ELF-1 (cell line): ENCODE data around the gene RAD51B.
A peak's percentile ranks its signal among the peaks of the same experiment; 100 is the strongest.

ENCODE experiments used
- DNase-seq: peaks from one replicate; pipeline ENCODE4 v3.0.0-alpha.2; 2016; ENCODE audit warnings: low read depth, low spot score

The RAD51B gene

DNA sequence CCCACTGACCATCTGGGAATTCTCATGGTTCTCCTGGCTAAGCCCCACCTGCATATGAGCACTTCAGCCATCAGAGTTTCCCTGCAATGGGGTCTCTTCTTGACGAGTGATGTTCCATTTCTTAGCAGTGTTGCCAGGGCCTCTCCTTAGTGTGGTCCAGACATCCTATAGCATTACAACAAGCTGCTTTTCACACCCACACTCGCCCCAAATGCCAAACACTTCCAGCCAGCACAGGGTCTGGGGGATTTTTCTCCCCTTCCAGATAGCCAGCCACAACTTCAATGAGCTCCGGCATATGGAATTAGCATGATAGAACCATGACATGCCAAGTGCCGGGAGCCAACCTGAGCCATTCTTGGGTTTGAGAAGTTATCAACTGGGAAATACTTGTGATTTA is 705.9 kb downstream of the RAD51B start:
- DNase-seq: no peak

DNA sequence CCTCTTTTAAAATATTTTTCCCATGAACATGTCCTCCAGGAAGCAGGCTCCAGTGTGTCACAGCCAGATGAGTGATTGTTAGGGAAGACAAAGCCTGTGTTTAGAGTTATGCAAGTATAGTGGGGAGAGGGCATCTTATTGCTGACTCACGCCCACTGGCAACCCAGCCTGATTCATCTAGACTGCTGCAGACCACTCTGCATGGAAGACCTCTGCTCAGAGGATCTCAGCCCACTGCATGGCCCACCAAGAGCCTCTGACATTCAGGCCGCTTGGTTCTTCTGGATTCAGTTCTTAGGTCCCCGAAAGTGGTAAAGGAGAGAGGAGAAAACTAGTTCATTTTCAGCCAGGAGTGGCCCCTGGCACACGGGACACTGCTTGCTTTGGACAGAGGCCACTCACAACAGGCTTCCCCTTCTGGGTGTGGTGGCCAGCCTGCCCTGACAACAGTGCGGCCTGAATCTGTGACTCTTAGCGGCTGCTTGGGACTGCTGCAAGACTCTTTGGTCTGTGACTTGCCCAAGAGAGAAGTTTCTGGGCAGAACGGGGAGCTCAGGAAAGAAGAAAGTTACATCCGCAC is 707.0 kb downstream of the RAD51B start:
- DNase-seq: no peak

DNA sequence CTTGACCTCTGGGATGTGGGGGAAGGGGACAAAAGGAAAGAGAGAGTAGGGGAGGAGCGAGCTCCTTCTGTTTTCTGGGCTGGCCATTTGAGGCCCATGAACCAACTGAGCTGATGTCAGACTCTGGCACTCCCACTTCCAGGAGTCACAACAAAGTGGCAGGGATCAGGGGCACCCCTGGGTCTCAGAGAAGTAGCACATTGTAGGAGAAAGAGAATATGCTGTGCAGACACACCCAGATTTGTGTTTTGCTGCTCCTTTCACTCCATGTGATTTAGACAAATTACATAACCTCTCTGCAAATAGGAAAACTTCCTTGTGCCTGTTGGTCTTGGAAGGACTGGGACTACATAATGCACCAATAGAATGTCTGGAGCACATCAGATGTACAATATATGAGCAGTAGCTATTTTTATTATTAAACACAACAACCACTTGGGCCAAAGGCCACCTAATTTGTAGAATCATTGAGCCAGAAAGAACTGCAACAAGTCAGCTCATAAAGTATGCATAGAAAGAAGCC is 707.8 kb downstream of the RAD51B start:
- DNase-seq: no peak

GRCh38 chr14:68528040-68528687 is 708.6 kb downstream of the RAD51B start:
- no peak for DNase-seq

DNA sequence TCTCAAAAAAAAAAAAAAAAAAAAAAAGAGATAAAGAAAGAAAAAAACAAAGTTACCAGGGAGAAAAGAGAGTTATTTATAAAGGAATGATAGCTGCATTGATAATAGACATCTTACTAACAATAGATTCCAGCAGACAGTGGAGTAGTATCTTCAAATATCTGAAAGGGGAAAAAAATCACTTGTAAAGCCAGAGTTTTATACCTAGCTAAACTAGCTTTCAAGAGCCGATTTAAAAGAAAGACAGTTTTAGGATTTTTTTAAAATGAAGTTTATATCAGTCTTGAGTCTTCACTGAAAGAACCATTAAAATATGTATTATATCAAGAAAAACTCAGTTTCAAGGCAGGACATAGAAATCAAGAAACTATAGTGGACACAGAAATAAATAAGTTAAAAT is 710.9 kb downstream of the RAD51B start:
- no peak for DNase-seq

- no peak for DNase-seq
Measured at GRCh38 chr14:68532496-68532895, 712.9 kb downstream of the RAD51B start.

DNA sequence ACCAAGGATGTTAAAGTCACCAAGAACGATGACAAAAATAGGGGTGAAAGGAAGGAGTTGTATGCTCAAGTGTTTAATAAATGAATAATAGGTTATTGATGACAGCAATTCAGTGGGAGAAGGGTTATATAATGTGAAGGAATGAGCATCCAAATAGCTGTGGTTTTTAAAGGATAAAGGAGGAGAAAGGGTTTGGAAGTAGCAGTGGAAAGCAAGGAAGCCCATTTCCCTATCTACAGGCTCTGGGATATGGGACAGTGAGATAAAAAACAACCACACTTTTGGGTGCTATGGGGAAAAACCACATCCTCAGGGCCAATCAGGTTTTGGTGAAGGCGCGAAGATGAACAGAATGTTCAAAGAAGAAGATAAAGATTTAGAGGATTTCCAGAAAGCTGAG is 714.7 kb downstream of the RAD51B start:
- no peak for DNase-seq

DNA sequence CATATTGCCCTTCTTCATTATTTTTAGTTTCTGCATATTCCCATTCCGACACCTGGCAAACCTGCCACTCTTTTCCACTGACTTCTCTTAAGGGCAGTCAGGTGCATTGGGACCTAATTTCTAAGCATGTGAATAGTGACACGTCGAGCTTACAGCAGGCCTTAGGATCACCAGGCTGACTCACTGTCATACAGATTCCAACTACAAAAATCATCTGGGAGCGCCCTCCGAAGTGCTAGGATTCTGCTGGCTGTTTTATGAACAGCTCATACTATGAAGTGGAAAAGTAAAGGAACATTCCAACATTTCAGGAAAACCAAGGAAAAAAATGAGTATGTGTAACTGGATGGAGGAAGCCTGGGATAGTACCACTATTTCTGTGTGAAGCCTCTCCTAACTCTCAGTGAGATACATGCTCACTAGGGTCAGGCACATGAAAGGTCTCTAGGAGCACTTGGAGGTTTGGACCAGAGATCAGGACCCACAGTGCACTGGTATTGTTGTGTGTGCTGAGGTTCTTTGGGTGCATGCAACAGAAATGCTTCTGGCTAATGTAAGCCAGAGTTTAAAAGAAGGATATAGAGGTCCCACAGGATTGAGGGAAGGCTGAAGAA is 715.9 kb downstream of the RAD51B start:
- DNase-seq: no peak

GRCh38 chr14:68536018-68536410 is 716.4 kb downstream of the RAD51B start:
- no peak for DNase-seq

- no peak for DNase-seq
Measured at GRCh38 chr14:68538639-68539038, 719.1 kb downstream of the RAD51B start.

DNA sequence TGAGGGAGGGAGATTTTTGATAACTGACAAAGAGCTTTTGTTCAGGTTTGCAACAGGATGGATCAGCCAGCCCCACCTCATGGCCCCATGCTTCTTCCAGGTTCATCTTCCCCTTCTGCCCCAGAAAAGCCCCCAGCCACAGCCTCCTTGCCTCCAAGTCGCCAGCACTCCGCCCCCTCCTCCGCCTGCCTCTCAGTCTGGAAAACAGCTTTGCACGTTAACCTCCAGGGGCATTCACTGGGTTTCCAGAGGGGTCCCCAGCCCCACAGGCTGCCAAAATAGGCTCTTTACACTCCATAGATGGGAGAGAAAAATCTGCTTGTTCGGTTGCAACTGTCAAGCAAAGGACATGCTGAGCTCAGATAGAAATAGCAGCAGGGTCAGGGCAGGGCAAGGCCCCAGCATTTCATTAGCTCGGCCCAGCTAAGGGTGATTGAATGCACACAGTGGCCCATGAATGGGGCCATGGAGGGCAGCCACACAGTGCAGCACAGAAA is 719.7 kb downstream of the RAD51B start:
- no peak for DNase-seq

GRCh38 chr14:68539789-68540188 is 720.2 kb downstream of the RAD51B start:
- DNase-seq: no peak

- no peak for DNase-seq
Measured at GRCh38 chr14:68541178-68541896, 721.8 kb downstream of the RAD51B start.

- no peak for DNase-seq
Measured at GRCh38 chr14:68542346-68542745, 722.8 kb downstream of the RAD51B start.

GRCh38 chr14:68543516-68543915 is 723.9 kb downstream of the RAD51B start:
- DNase-seq: no peak

DNA sequence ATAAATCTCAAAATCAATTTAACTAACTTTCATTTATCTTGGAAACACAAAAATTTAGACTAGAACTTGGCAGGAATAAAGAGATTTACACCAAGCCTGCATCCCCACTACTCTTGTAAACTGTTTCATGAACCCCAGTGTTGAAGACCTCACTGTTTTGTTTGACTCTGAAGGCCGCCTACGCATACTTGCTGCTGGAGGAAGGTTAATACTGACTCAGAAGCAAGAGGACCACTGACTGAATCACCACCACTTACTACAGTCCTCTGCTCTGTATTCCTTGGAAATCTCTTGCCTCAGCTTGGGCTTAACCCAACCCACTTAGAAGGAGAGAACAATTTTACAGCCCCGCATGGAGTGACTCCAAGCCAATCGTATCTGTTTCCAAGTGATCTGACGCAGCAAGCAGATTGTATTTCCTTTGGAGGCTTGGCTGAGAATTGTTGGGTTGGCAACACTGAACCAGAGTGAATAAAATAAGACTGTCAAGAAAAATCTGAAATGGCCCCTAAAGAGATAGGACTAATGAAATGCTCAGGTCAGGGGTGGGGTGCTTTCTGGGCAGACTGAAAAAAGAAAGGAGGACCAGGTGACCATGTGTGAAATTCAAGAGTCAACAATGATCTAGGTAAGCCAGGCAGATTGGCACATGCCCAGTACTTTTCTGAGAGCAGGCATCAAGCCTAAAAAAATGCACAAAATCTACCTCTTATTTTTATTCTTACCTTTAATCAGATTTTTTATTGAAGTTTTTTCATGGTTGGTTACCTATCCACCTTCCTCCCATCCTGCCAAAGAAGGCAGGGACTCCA is 724.7 kb downstream of the RAD51B start:
- DNase-seq: no peak

DNA sequence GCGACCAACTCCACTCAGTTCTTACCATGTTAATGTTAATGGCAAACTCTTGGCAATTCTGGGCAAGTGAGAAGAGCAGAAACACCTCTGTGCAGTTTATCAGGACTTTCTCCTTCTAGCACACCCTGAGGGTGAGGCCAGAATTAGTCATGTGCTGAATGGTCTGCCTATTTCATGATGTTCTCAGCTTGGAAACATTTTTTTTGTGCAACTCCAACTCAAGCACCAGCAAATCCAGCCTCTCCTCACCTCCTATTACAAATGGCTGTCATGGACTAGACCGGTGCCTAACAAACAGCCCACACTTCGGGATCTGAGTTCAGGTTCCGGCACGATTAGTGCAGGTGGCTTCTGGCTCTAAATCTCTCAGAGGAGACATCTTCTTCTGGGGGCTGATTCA is 727.3 kb downstream of the RAD51B start:
- no peak for DNase-seq

DNA sequence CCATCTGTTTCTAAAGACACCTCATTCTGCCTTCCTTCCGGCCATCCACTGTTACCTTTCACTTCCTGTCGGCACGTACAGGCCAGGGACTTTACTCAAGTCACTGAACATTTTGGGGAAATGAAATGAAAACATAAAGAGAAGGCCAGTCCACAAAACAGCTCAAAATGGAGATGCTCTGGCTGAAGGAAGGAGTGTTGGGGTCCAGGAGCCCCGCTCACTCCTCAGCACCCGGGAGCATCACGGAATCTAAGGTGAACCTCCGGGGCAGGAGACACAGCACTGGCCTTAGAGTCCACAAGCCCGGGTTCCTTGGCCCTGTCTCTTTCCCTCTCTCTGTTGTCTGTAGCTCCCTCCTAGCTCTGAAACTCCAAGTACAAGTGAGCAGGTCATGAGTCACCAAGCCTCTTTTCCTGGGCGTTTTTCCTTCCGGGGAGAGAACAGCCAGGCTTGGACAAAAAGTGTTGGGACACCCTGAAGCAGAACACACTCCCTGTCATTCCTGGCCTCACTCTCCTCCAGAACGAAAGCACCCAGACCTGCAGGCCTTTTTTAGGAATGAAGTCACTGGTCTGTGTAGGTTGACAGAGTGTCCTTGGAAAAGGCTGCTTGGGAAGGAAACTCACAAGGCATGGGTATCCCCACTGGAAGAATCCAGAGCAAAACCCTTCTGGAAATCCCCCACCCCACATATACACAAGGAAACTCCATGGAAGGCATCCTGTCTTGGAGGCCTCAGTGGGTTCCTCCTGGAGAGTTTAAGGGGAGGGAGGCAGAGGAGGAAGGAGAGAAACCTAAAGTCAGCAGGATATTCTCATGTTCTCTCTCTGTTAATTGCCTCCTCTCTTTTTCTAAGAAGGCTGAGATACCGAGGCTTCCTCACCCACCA is 728.0 kb downstream of the RAD51B start:
- DNase-seq: peak; percentile 83

- DNase-seq: peak; percentile 94
Measured at GRCh38 chr14:68548194-68549076, 728.9 kb downstream of the RAD51B start.
